SK-N-SH (cell line): ENCODE measurements around the gene PEX7. TPM values are rescaled to one million over a fixed set of nuclear protein-coding genes. Genes with fewer than 3 reads are reported as not detected.

Experiments used
- CTCF ChIA-PET: fragments of 300-600, 350-600 bp; formaldehyde crosslinking; extraction: SDS; loops from one replicate; lab custom pipeline; 2021; lab: Yijun Ruan, JAX
- POLR2A ChIA-PET: fragments of 350-600 bp; sonication (Branson Sonifier 250); formaldehyde crosslinking; extraction: SDS; loops from one replicate; lab custom pipeline; 2020; ENCODE audit warnings: antibody characterized with exemption, inconsistent platforms; lab: Yijun Ruan, JAX
- DNase-seq: peaks from one replicate; pipeline ENCODE4 v3.0.0; 2012
- H2AFZ ChIP-seq: fragments of 200-600 bp; sonication (generic); 2 replicates; pipeline ENCODE4 v1.8.1; 2016; ENCODE audit warnings: antibody characterized with exemption, mild to moderate bottlenecking, low read depth
- H3F3A ChIP-seq: fragments of 200-600 bp; sonication (generic); replicated peaks from 2 replicates; pipeline ENCODE3; 2016; ENCODE audit warnings: antibody characterized with exemption, mild to moderate bottlenecking; ENCODE audit not compliant: insufficient read depth
- H3K27ac ChIP-seq, 2 experiments: fragments of 200-500 bp in 1 of 2; fragments of 200-600 bp in 1 of 2; sonication (Bioruptor generic) in 1 of 2; sonication (generic), shearing (Covaris generic) in 1 of 2; 2 replicates each; pipeline versions ENCODE4 v1.5.1 to v1.6.1; 2014 to 2016; ENCODE audit warnings: low read depth in 2 of 2, inconsistent platforms in 1 of 2, low read length in 1 of 2, mild to moderate bottlenecking in 1 of 2, mixed read lengths in 1 of 2
- H3K27me3 ChIP-seq: fragments of 200-600 bp; sonication (generic), shearing (Covaris generic); 2 replicates; pipeline ENCODE4 v1.6.1; 2016; ENCODE audit warnings: mixed run types; ENCODE audit not compliant: insufficient read depth
- H3K36me3 ChIP-seq, 2 experiments: fragments of 200-500 bp in 1 of 2; fragments of 200-600 bp in 1 of 2; sonication (Bioruptor generic) in 1 of 2; sonication (generic) in 1 of 2; replicated peaks in 1 of 2; 2 replicates each; pipeline versions ENCODE3 to v1.5.1; 2014 to 2016; ENCODE audit warnings: low read length in 1 of 2, mild to moderate bottlenecking in 1 of 2; ENCODE audit not compliant: insufficient read depth in 2 of 2, control insufficient read depth in 1 of 2
- H3K4me1 ChIP-seq, 2 experiments: fragments of 200-500 bp in 1 of 2; fragments of 200-600 bp in 1 of 2; sonication (Bioruptor generic) in 1 of 2; sonication (generic), shearing (Covaris generic) in 1 of 2; 2 replicates each; pipeline versions ENCODE4 v1.5.1 to v1.6.1; 2014 to 2016; ENCODE audit warnings: low read depth in 1 of 2, low read length in 1 of 2, mixed run types in 1 of 2; ENCODE audit not compliant: insufficient read depth in 2 of 2, control insufficient read depth in 1 of 2
- H3K4me2 ChIP-seq: fragments of 200-600 bp; sonication (generic), shearing (Covaris generic); 2 replicates; pipeline ENCODE4 v1.6.1; 2017; ENCODE audit warnings: mixed run types
- H3K4me3 ChIP-seq, 2 experiments: fragments of 200-500 bp in 1 of 2; fragments of 200-600 bp in 1 of 2; sonication (Bioruptor generic) in 1 of 2; sonication (generic), shearing (Covaris generic) in 1 of 2; 2 replicates each; pipeline versions ENCODE4 v1.5.1 to v1.8.1; 2014 to 2016; ENCODE audit warnings: low read depth in 2 of 2, inconsistent platforms in 1 of 2, low read length in 1 of 2, mild to moderate bottlenecking in 1 of 2, mixed read lengths in 1 of 2, moderate library complexity in 1 of 2
- H3K79me2 ChIP-seq: fragments of 200-600 bp; sonication (generic); 2 replicates; pipeline ENCODE4 v1.8.1; 2017; ENCODE audit warnings: mild to moderate bottlenecking; ENCODE audit not compliant: insufficient read depth
- H3K9ac ChIP-seq: fragments of 200-600 bp; sonication (generic); 2 replicates; pipeline ENCODE4 v1.6.1; 2017; ENCODE audit warnings: mixed run types
- H3K9me2 ChIP-seq: fragments of 200-600 bp; sonication (generic); 2 replicates; pipeline ENCODE4 v1.6.1; 2017; ENCODE audit warnings: mixed run types
- H3K9me3 ChIP-seq: fragments of 200-600 bp; sonication (generic); 2 replicates; pipeline ENCODE4 v1.6.1; 2017; ENCODE audit warnings: mixed run types, mild to moderate bottlenecking, moderate library complexity
- H4K20me1 ChIP-seq: fragments of 200-600 bp; sonication (generic); 2 replicates; pipeline ENCODE4 v1.6.1; 2017; ENCODE audit warnings: mild to moderate bottlenecking, mixed run types; ENCODE audit not compliant: insufficient read depth
- CTCF ChIP-seq: fragments of 200-600 bp; sonication (generic); IDR thresholded peaks from 2 replicates; pipeline ENCODE4 v1.6.1; 2017; ENCODE audit warnings: antibody characterized with exemption, mild to moderate bottlenecking, moderate library complexity
- ELF1 ChIP-seq: IDR thresholded peaks from 2 replicates; pipeline ENCODE4 v1.4.0; 2012
- EZH2phosphoT487 ChIP-seq: fragments of 200-600 bp; sonication (generic); IDR thresholded peaks from 2 replicates; pipeline ENCODE4 v1.6.1; 2017; ENCODE audit warnings: low read depth, mixed run types, mild to moderate bottlenecking, antibody characterized with exemption, moderate library complexity, borderline replicate concordance
- FOXJ3 ChIP-seq: sonication (generic); formaldehyde crosslinking; IDR thresholded peaks from 2 replicates; pipeline ENCODE4 v1.5.1; 2020; ENCODE audit warnings: mild to moderate bottlenecking, missing genetic modification reagents
- JUND ChIP-seq: IDR thresholded peaks from 2 replicates; pipeline ENCODE4 v1.4.0; 2012
- MEF2A ChIP-seq: IDR thresholded peaks from 2 replicates; pipeline ENCODE4 v1.4.0; 2012; ENCODE audit warnings: low read depth, borderline replicate concordance
- POLR2AphosphoS5 ChIP-seq: IDR thresholded peaks from 2 replicates; pipeline ENCODE4 v1.6.1; 2012; ENCODE audit warnings: low read depth, low read length
- RAD21 ChIP-seq: IDR thresholded peaks from 2 replicates; pipeline ENCODE4 v1.6.1; 2012; ENCODE audit warnings: mild to moderate bottlenecking, low read length
- SIN3A ChIP-seq: IDR thresholded peaks from 2 replicates; pipeline ENCODE4 v1.6.1; 2012; ENCODE audit warnings: low read depth, mild to moderate bottlenecking, low read length, moderate library complexity, borderline replicate concordance
- USF1 ChIP-seq: IDR thresholded peaks from 2 replicates; pipeline ENCODE4 v1.4.0; 2012; ENCODE audit warnings: low read depth, borderline replicate concordance
- USF2 ChIP-seq: fragments of 150-350 bp; IDR thresholded peaks from 2 replicates; pipeline ENCODE4 v1.6.1; 2017; ENCODE audit warnings: antibody characterized with exemption, low read length, low read depth, borderline replicate concordance
- WGBS: methylation state at CpG from one replicate; pipeline ENCODE4 v1.1.6; 2017; ENCODE audit warnings: low lambda C conversion rate; 5-methylcytosine and 5-hydroxymethylcytosine counted together
- polyA plus RNA-seq, 3 experiments: library from polyadenylated mRNA; depleted of rRNA; stranded (reverse); fragments of >200 nt; gene quantifications; 2 replicates each; pipeline ENCODE4 v1.2.3, GENCODE V29; 2012
- TF ChIP-seq, protein P1 (sequence below): fragments of 150-350 bp; IDR thresholded peaks from 2 replicates; pipeline ENCODE4 v1.6.1; 2016; ENCODE audit warnings: mild to moderate bottlenecking, low read depth, low read length

PEX7 gene
- polyA plus RNA-seq, 1 of the 3 experiments (the other 2 are of a cell fraction) = 10.8 TPM

GRCh38 chr6:136932599-136932998 is 110.2 kb downstream of the PEX7 start:
- DNase-seq = no peak
- CTCF ChIA-PET = interaction anchor here (0.9 to 1.1 kb wide), 3 partner anchors 9 to 34 kb away, joined by 3 to 4 read pairs (median 3); no protein-coding TSS in a partner anchor
- H3K27ac ChIP-seq = no peak overlapping the region
- no peak overlapping the region for H3K9ac ChIP-seq
- no peak overlapping the region for H3K4me2 ChIP-seq
- H3K27me3 ChIP-seq = no peaks in the 10 kb centered on the region
- no peaks in the 10 kb centered on the region for H3K36me3 ChIP-seq
- H3K79me2 ChIP-seq = no peaks in the 10 kb centered on the region
- no peaks in the 10 kb centered on the region for H4K20me1 ChIP-seq
- peaks cover 0 to 4% of the 10 kb centered on the region in 2 experiments; a peak in 1 of 4 replicates for H3K4me1 ChIP-seq
- no peaks in the 10 kb centered on the region for H3K9me2 ChIP-seq
- no peak for TF ChIP-seq EZH2phosphoT487
- TF ChIP-seq CTCF = no peak
- TF ChIP-seq, protein P1, sequence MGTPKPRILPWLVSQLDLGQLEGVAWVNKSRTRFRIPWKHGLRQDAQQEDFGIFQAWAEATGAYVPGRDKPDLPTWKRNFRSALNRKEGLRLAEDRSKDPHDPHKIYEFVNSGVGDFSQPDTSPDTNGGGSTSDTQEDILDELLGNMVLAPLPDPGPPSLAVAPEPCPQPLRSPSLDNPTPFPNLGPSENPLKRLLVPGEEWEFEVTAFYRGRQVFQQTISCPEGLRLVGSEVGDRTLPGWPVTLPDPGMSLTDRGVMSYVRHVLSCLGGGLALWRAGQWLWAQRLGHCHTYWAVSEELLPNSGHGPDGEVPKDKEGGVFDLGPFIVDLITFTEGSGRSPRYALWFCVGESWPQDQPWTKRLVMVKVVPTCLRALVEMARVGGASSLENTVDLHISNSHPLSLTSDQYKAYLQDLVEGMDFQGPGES = no peak
- TF ChIP-seq, all 33 proteins: peak for 0
- 75% methylated on average over 2 of the region's 2 CpGs for WGBS
- Histone ChIP-seq H3F3A (no peaks in the 10 kb centered on the region), H3K9me3 (no peaks in the 10 kb centered on the region), H3K4me3 (no peak overlapping the region), H2AFZ (no peak overlapping the region)
- POLR2A ChIA-PET = no interaction called here

DNA sequence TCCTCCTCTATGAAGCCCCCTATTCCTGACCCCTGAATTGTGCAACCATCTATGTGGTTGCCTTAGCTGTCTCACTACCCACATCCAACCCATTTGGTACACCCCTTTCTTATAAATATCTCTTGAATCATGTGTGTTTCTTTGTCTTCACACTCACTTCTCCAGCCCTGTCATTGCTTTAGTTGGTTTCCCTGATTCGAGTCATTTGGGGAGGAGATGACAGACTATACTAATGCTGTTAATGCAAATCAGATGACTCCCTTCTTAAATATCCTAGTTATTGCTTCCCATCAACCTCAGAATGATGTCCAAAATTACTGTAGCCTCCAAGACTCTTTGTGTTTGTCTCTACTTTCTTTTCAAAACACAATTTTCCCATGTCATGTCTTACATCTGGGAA is 122.7 kb downstream of the PEX7 start:
- Histone ChIP-seq H3K79me2 (no peaks in the 10 kb centered on the region), H3K27ac (no peak overlapping the region), H3K4me1 (no peaks in the 10 kb centered on the region), H2AFZ (no peak overlapping the region), H4K20me1 (no peaks in the 10 kb centered on the region), H3K9ac (no peak overlapping the region), H3K9me2 (no peaks in the 10 kb centered on the region), H3K36me3 (no peaks in the 10 kb centered on the region), H3K9me3 (no peaks in the 10 kb centered on the region), H3K27me3 (no peaks in the 10 kb centered on the region), H3K4me3 (no peak overlapping the region), H3K4me2 (no peak overlapping the region), H3F3A (no peaks in the 10 kb centered on the region)
- DNase-seq = no peak
- ChIA-PET POLR2A (no interaction called here), CTCF (no interaction called here)
- WGBS = 11% methylated on average over 1 of the region's 1 CpG
- no peak for TF ChIP-seq USF2
- TF ChIP-seq MEF2A = no peak

GRCh38 chr6:136945711-136946121 is 123.3 kb downstream of the PEX7 start:
- no peak overlapping the region for H2AFZ ChIP-seq
- H3K4me2 ChIP-seq = no peak overlapping the region
- no peaks in the 10 kb centered on the region for H3F3A ChIP-seq
- no peak for DNase-seq
- no peak overlapping the region for H3K27ac ChIP-seq
- no peaks in the 10 kb centered on the region; a peak in 1 of 4 replicates for H3K4me1 ChIP-seq
- POLR2A ChIA-PET = no interaction called here
- H3K27me3 ChIP-seq = no peaks in the 10 kb centered on the region
- CTCF ChIA-PET = interaction anchor here (1.5 kb wide), 1 partner anchor 9 kb away, joined by 3 read pairs; no protein-coding TSS in a partner anchor
- no peaks in the 10 kb centered on the region for H3K79me2 ChIP-seq
- H4K20me1 ChIP-seq = no peaks in the 10 kb centered on the region
- H3K9me2 ChIP-seq = no peaks in the 10 kb centered on the region
- H3K4me3 ChIP-seq = no peak overlapping the region
- H3K36me3 ChIP-seq = no peaks in the 10 kb centered on the region
- TF ChIP-seq POLR2AphosphoS5 = no peak
- no peak for TF ChIP-seq JUND
- TF ChIP-seq USF2 = no peak
- TF ChIP-seq, protein P1 = no peak
- no peak for TF ChIP-seq RAD21
- TF ChIP-seq SIN3A = no peak
- no peak for TF ChIP-seq FOXJ3 (CRISPR knock-in tag)
- TF ChIP-seq EZH2phosphoT487 = no peak
- TF ChIP-seq USF1 = no peak
- no peak for TF ChIP-seq ELF1
- H3K9me3 ChIP-seq = no peaks in the 10 kb centered on the region
- WGBS = 58% methylated on average over 4 of the region's 4 CpGs
- H3K9ac ChIP-seq = no peak overlapping the region
